ENCODE data around the gene CLC.
"Not testable (repeated sequence)": the region's sequence is repeated elsewhere in the genome, so short reads cannot be mapped to it uniquely, and the experiment has no call there.

CLC gene

GRCh38 chr19:39725995-39726394 lies 11.8 kb downstream of the CLC start:
- TF ChIP-seq CTCF (conservative IDR thresholded peaks at IDR 0.05; ENCODE audit: low read depth): no peak
- no peak overlapping the region for H3K27ac ChIP-seq
- ChIA-PET CTCF (no interaction called here), POLR2A (ENCODE audit: low non-redundant PET) (no interaction called here)
- no peak for DNase-seq (ENCODE audit: low spot score)

GRCh38 chr19:39720144-39720543 lies 17.7 kb downstream of the CLC start:
- DNase-seq (ENCODE audit: low spot score); CTCF ChIA-PET; POLR2A ChIA-PET (ENCODE audit: low non-redundant PET); H3K27ac ChIP-seq: not testable (repeated sequence)

GRCh38 chr19:39710333-39710890 lies 27.4 kb downstream of the CLC start:
- no peak for TF ChIP-seq CTCF (conservative IDR thresholded peaks at IDR 0.05; ENCODE audit: low read depth)
- CTCF ChIA-PET: no interaction called here

GRCh38 chr19:39709026-39709872 lies 28.6 kb downstream of the CLC start:
- DNase-seq (ENCODE audit: low spot score): peak; percentile 40
- H3K27ac ChIP-seq: no peak overlapping the region
- no peak for TF ChIP-seq CTCF (conservative IDR thresholded peaks at IDR 0.05; ENCODE audit: low read depth)
- CTCF ChIA-PET: no interaction called here
- POLR2A ChIA-PET (ENCODE audit: low non-redundant PET): no interaction called here

More at GRCh38 chr19:39710333-39710890, 27.4 kb downstream of the CLC start:
- POLR2A ChIA-PET (ENCODE audit: low non-redundant PET): no interaction called here
- H3K27ac ChIP-seq: no peak overlapping the region
- no peak for DNase-seq (ENCODE audit: low spot score)

GRCh38 chr19:39708594-39708993 lies 29.2 kb downstream of the CLC start:
- no peak overlapping the region for H3K27ac ChIP-seq
- POLR2A ChIA-PET (ENCODE audit: low non-redundant PET): no interaction called here
- CTCF ChIA-PET: no interaction called here
- TF ChIP-seq CTCF (conservative IDR thresholded peaks at IDR 0.05; ENCODE audit: low read depth): no peak
- DNase-seq (ENCODE audit: low spot score): no peak

- ChIA-PET POLR2A (ENCODE audit: low non-redundant PET) (no interaction called here), CTCF (no interaction called here)
- no peak overlapping the region for H3K27ac ChIP-seq
- TF ChIP-seq CTCF (conservative IDR thresholded peaks at IDR 0.05; ENCODE audit: low read depth): no peak
- no peak for DNase-seq (ENCODE audit: low spot score)
Observed at GRCh38 chr19:39705578-39706188, 32.1 kb downstream of the CLC start.

Data from RWPE1 (cell line).